DMS 273 (cell line): ENCODE measurements around the gene ORC5.
"Not testable (repeated sequence)": the region's sequence is repeated elsewhere in the genome, so short reads cannot be mapped to it uniquely, and the experiment has no call there.

Source experiments
- DNase-seq: peaks from one replicate; lab custom pipeline; 2025; ENCODE audit not compliant: unreplicated experiment; lab: John Stamatoyannopoulos, UW

ORC5 gene

DNA sequence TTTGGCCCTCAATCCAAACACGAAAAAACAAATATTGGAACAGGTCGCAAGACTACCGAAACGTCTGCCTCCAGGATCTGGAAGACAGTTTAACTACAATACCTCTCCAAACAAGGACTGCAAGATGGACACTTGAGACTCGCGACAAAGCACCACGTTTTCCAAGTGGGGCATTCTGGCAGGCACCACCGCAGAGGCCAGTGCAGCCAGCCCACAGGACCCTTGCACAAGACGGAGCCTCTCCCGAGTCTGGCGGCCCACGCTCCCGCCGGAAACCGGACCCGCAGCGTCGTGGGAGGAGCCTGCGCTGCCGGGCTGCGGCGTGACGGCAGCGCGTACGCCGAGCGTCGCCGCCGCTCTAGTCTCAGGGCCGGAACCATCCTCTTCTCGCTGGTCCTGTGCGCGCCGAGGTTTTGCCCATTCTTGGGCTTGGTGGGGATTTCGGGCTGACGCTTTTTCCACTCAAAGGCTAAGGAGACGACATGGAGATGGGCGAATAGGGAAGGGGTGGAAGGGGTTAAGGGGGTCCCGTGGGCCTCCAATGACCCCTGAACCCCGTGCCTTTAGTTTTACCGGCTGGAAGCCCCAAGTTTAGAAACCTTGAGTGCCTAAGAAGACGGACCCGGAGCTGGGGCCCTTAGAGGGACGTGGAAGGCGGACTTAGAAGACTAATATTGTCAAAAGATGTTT, at the start of gene ORC5:
Gene ORC5, minus strand, starts transcription at position 283 of the 690 bp plus-strand sequence. Its CDS starts 109 bp downstream, at position 174.
- DNase-seq: peak; percentile 97

DNA sequence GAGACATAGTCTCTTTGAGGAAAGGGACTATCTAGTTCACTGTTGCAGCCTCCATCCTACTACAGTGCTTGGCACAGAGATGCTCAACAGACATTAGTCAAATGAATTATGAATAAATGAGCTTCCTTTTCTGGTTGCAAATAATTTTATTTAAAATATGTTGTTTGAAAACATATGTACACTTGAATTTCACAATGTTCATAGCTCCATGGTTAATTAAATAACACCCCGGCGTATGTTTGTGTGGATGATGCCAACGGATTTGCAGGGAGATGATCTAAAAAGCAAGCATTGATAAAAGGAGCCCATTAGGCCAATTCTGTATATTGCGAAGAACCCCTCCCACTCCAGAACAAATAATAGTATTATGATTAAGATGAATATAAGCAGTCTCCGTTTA, 47.8 kb upstream of the ORC5 start:
- DNase-seq: no peak

DNA sequence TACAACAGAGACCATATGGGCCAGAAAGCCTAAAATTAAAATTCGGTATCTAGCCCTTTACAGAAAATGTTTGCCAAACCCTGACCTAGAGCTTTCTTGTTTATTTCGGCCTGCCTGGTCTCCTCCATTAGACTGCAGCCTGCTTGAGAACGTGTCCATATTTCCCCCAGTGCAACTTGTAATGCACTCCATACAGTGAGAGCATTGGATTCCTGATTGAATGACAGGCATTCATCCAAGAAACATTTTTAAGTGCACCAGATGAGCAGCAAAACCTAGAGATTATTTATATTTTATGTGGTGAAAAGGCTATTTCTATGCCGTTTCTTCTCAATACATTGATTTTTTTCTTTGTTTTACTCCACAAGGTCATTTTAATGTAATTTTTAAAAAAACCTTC, 47.4 kb upstream of the ORC5 start:
- DNase-seq: peak; percentile 37

DNA sequence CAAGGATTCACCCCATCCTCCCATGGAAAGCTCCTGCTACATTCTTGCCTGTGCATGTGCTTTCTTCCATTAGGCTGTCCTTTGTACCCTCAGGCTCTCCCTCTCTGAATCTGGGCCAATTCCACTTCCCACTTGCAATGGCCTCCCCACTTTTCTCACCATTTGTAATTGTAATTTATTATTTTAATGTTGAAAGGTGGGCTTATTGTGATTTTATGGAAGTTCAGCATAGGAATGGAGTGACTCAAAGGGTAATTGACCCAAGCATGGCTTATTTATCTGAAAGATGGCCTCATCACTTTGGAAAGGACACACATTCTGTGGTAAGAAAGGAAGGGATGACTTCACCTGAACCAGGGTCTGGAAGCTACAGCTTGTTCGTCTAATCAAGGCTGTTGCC, 46.9 kb upstream of the ORC5 start:
- no peak for DNase-seq

DNA sequence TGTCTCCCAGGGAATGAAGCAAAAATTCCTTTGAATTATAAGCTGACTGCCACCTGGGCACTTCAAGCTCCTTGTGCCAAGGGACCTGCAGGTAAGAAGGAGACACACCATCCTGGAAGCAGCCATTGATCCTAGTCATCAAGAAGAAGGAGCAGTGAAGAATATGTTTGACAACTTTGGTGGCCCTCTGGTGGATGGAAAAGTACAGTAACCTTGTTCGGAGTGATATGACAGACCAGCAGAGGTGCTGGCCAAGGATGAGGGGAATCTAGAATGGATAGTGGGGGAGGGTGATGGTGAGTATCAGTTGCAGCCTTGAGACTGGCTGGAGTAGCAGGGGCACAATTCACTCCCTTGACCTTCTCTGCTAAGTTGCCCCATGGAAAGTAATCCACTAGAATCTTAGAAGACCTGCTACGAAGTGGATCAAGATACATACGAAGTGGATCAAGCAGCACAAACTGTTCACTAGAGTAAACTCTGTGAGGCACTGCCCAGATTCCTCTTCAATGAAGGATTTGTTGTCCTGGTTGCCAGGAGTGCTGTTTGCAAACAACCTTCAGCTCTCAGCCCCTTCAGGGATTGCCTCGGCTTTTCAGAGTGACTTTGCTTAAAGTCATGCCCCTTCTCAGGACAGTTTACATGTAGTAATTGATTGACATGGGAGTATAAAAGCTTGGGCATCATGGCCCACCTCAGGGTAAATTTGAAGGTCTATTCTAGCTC, 44.8 kb upstream of the ORC5 start:
- peak; percentile 58 for DNase-seq

DNA sequence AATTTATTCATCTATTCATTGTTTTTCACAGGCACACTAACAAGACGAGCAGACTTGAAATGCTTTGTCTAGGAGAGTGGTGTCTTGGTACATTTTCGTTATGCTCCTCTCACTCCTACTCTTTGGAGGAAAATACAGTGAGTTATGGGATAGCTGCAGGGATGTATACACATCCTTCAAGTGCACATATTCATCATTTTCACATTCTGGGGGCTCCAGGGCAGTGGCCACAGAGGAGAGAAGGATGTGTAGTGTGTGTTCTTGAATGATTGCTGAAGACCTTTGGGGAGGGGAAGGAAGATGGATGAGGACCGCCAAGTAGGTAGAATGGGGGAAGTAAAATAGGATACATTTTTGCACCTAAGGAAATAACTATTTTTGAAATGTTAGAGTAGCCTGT, 34.8 kb upstream of the ORC5 start:
- no peak for DNase-seq

DNA sequence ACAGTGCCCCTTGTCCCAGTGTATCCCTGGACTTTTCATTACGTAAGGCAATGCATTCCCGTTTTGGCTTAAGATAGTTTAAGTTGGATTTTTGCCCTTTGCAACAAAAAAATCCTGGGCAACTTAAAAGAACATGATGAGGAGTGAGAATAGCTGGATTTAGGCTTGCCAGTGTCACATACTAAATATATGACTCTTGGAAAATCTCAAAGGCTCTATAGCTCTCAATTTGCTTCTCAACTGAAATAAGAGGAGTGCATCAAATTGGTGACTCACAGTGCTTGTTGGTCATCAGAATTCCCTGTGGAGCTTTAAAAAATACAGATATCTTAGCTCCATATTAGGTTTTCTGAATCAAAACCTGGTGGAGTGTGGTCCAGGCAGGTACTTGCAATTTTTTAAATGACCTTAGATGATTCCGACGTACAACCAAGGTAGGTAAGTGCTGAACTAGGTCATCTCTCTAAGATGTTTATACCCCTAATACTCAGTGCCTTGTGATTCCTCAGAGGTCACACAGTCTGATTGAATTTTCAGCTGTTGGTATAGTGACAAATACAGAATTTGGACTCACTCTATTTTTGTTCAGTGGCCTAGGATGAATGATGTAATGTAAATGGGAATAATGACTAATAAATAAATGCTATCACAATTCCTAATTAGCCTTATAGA, 33.9 kb upstream of the ORC5 start:
- no peak for DNase-seq

DNA sequence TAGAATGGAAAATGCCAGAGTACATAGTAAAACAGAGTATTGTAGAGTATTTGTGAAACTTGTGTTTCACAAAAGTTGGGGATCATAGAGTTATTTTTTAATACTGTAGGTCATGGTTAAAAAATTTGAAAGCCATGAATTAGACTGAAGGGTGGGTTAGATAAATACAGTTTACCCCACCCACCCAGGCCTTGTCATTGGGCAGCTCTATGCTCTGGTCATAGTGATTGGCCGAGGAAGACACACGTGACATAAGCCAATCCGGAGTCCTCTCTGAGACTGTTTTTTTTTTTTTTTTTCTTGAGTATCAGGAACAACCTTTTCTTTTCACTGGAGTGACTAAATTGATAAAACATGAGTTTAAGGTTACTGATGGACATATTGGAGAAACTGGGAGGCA, 33.3 kb upstream of the ORC5 start:
- no peak for DNase-seq

DNA sequence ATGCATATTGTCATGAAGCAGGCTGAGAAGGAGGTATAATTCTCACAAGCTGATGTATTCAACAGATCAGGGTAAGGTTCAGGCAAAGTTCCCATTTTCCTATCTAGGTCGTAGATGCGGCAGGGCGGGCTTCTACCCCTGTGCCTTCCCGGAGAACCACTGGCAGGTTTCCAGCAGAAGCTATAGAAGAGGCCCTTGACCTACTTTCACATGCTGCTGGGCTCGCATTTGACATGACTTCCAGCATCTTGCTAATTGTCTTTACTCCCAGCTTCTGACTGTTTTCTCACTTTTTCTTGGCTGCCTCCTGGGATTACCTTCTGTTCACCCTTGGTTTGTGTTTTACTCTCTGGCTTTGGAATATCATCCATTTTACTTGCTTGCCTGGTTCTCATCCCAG, 32.6 kb upstream of the ORC5 start:
- peak; percentile 58 for DNase-seq

DNA sequence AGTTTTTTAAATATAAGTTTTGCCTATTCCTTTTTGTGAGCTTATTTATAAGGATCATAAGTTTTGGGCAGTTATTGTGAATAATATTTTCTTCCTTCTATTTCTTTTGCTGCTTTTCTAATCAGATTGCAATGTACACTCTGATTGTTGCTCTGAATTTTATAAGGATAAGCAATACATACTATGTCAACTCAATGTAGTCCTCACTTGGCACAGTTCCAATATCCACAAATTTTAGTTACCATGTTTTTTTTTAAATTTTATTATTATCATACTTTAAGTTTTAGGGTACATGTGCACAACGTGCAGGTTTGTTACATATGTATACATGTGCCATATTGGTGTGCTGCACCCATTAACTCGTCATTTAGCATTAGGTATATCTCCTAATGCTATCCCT, 27.2 kb upstream of the ORC5 start:
- DNase-seq: not testable (repeated sequence)

DNA sequence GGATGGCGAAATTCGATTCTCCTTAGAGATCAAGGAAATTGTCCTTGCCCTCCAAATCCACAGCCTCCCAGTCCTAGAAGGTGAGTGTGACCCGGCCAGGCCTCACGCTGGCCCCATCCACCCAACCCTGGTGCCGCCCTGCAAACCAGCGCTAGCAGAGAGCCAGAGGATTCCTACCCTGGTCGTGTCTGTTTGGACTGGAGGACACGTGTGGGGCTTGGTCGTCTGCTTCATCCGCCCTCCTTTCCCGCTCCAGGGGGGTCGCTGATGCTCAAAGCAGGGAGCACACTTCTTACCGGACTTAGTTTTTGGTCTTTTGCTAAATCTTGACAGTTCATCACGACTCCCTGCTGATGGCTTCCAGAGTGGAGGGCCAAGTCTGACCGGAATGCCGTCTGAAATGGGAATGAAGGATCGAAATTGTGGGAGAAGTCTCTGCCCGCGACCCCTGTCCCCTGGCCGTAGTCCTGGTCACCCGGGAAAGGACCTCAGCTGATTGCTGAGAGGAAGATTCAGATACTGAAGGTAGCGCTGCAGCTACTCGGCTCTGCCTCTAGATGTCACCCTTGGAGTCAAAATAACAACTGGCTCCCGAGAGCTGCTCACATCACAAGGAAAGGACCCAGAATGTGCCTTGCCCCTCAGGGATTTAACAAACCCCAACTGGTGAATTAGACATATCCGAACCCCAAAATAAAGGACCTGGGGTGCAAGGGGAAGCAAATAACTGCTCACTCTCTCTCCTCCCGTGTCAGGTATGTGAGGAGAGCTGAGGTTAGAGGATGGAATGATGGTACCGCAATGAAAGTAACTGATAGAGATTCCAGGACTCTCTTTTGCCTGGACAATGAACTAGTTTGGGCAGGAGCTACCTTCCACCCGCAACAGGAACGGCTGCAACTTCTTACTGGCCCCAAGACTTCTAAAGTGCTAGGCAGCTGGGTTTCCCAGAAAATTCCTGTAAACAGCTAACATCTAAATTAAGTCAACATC, 23.5 kb upstream of the ORC5 start:
- DNase-seq: peak; percentile 91

DNA sequence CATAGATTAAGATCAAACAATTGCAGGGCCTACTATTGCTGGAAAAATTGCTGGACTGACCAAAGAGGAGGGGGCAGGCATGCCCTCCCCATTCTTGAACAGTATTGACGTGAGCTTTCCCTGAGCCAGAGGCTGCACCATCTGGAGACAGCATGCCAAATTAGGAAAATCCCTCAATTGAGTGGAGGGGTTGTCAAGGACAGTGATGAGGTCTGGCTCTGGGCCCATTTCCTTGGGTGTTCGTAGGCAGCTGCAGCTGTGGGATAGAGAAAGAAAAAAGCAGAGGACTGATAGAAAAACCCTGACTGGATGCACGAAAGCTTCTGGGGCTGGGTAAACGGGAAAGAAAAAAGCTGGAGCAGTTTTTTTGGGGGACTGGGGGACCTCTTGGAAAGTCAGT, 22.8 kb upstream of the ORC5 start:
- DNase-seq: peak; percentile 98

DNA sequence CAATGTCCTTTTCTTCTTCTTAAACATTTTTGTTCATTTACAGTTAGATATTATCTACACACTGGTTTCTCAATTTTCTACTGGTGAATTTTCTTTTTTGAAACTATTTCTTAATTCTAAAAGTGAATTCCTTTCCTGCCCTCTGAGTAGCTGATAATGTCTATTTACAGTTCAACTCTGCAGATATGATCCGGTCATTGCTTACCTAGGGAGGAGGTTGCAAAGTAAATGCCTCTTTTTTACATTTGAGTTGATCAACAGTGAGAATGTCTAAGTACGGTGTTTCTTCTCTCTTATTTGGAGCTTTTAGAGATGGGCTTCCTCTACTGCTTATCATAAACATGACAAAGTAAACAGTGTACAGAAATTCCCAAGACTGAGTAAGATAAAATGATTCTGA, 20.6 kb upstream of the ORC5 start:
- DNase-seq: no peak

DNA sequence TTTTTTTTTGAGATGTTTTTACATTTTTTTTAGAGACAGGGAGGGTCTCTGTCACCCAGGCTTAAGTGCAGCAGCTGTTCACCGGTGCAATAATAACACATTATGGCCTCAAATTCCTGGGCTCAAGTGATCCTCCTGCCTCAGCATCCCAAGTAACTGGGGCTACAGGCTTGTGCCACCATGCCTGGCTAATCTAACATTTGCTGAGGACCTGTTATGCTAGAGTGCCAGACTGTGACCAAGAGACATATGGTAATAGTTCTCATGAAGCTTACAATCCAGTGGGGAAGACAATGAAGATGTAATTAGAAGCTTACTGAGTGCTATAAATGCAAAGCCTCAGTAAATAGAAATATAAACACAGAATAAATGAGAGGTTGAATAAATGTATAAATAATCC, 17.6 kb upstream of the ORC5 start:
- DNase-seq: peak; percentile 50

DNA sequence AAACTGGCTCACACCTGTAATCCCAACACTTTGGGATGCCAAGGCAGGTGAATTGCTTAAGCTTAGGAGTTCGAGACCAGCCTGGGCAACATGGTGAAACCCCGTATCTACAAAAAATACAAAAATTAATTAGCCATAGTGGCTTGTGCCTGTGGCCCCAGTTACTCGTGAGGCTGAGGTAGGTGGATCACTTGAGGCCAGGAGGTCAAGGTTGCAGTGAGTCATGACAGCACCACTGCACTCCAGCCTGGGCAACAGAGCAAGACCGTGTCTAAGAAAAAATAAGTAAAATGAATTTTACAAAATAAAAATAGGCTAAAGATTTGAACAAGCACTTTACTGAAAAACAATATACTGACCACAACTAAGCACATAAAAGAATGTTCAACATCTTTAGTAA, 9.8 kb upstream of the ORC5 start:
- DNase-seq: no peak

DNA sequence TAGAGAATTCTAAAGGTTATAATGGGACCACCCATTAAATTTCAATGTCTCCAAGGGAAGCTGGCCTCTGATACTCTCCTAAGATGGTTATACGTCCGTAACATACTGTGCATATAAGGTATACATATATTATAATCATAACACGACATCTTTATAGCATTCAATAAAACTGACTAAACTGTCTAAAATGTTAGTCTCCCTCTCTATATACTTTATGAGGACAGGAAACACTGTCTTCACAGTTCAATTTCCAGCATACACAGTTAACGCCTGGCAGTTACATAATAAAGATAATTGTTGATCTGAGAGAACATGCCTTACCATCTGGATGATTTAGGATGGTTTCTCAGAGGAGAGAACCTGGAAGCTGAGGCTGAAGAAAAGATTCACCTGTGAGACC, 1.2 kb upstream of the ORC5 start:
- DNase-seq: no peak

DNA sequence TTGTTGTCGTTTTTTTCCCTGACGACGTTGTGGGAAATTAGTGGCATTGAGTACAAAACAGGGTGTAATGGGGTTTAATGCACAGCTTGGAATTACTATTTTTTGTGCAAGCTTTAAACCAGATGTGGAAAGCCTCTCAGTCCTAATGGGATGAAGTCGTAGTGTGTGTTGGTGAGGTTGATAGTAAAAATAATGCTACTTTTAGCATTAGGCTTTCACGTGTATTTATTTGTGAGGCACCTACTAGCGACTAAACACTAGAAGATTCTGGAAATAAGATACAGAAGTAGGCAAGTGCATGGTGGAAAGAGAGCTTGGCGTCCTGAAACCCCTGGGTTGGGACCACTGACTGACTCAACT, 588 bp upstream of the ORC5 start:
- no peak for DNase-seq

DNA sequence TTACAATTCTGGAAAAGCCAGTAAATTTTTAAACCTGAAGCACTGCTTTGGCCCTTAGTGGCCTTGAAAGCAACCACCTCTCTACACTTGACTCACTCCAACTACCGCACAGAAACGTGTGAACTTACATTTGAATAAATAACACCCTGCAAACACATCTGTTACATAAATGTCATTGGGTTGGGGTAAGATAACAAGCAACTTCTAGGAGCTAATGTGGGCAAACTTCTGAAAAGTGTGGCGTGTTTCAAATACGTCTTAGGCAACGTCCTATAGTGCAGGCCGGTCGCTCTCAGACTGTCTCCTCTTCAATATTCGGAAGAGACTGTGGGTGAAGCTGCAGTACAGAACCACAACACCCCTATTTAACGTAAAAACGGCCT, 474 bp downstream of the ORC5 start:
- peak; percentile 55 for DNase-seq

DNA sequence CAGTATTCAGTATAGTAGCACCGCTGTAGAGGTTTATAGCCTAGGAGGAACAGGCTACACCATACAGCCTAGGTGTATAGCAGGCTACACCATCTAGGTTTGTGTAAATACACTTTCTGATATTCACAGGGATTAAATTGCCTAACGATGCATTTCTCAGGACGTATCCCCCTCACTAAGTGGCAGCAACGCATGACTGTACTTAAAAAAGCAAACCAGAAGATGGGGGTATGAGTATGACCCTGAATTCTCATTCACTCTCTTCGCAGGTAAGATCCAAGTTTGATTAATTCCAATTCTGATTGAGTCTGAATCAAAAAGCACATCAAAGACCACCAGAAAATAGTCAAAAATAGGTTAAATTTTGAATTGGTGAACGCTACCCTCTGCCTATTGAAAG, 972 bp downstream of the ORC5 start:
- peak; percentile 49 for DNase-seq

DNA sequence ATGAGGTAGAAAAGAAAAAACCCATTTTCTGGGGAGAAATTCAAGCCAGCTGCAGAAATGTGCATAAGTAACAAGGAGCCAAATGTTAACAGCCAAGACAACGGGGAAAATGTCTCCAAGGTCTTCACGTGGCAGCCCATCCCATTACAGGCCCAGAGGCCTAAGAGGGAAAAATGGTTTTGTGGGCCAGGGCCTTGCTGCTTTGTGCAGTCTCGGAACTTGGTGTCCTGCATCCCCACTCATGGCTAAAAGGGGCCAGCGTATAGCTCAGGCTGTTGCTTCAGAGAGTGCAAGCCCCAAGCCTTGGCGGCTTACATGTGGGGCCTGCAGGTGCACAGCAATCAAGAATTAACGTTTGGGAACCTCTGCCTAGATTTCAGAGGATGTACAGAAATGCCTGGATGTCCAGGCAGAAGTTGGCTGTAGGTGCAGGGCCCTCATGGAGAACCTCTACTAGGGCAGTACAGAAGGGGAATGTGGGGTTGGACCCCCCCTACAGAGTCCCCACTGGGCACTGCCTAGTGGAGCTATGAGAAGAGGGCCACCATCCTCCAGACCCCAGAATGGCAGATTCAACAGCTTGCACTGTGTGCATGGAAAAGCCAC, 9.0 kb downstream of the ORC5 start:
- DNase-seq: peak; percentile 22

DNA sequence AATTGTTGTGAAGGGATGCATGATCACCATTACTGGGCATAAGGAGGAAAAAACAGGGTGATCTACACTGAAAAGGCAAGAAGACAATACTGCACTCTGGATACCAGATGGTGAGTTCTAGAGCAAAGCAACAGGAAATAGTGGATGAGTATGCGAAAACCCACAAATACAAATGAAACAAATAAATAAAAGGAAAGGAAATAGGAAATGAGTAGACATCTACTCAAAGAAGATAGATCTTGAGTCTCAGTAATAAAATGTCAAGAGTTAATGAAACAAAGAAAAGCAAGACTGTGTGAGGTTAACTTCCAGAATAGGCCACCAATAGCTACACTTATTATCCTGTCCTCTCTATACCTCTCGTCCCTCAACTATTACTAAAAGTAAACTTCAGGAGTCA, 11.7 kb downstream of the ORC5 start:
- no peak for DNase-seq
